ENCODE measurements around the gene PSMD9. TPM values are rescaled to one million over a fixed set of nuclear protein-coding genes. Genes with fewer than 3 reads are reported as not detected.
A peak's percentile ranks its signal among the peaks of the same experiment; 100 is the strongest.
"Not testable (repeated sequence)": the region's sequence is repeated elsewhere in the genome, so short reads cannot be mapped to it uniquely, and the experiment has no call there.

Gene PSMD9, protein sequence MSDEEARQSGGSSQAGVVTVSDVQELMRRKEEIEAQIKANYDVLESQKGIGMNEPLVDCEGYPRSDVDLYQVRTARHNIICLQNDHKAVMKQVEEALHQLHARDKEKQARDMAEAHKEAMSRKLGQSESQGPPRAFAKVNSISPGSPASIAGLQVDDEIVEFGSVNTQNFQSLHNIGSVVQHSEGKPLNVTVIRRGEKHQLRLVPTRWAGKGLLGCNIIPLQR
- total RNA-seq: 48.5 and 131 TPM in 2 replicates

DNA sequence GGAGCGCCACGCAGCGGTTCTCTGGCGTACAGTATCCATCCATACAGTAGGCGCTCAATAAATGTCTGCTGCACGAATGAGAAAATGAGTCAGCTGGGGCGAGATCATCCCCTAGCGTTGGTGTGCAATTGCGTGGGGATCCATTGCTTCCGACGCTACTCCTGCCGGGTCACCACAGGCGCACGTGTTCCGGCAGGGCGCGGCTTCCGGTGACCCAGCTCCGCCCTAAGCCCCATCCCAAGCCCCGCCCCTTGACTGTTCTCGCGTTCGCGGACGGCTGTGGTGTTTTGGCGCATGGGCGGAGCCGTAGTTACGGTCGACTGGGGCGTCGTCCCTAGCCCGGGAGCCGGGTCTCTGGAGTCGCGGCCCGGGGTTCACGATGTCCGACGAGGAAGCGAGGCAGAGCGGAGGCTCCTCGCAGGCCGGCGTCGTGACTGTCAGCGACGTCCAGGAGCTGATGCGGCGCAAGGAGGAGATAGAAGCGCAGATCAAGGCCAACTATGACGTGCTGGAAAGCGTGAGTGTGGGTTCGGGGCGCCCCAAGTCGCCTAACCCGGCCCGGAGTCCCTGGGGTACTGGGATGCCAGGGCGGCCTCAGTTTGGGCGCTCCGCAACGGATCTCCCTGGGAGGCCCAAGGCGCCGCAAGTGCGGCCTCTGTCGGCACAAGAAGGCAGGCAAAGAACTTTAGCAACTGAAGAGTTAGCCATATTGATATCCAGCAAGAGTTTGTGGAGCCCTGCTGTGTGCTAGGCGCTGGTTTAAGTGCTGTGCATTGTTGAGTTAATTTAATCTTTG is at the start of gene PSMD9:
TSS of gene PSMD9 (plus strand) at position 313 of the 796 bp plus-strand sequence. CDS start at position 380, 67 bp downstream.
- DNase-seq: peak; percentile 98

DNA sequence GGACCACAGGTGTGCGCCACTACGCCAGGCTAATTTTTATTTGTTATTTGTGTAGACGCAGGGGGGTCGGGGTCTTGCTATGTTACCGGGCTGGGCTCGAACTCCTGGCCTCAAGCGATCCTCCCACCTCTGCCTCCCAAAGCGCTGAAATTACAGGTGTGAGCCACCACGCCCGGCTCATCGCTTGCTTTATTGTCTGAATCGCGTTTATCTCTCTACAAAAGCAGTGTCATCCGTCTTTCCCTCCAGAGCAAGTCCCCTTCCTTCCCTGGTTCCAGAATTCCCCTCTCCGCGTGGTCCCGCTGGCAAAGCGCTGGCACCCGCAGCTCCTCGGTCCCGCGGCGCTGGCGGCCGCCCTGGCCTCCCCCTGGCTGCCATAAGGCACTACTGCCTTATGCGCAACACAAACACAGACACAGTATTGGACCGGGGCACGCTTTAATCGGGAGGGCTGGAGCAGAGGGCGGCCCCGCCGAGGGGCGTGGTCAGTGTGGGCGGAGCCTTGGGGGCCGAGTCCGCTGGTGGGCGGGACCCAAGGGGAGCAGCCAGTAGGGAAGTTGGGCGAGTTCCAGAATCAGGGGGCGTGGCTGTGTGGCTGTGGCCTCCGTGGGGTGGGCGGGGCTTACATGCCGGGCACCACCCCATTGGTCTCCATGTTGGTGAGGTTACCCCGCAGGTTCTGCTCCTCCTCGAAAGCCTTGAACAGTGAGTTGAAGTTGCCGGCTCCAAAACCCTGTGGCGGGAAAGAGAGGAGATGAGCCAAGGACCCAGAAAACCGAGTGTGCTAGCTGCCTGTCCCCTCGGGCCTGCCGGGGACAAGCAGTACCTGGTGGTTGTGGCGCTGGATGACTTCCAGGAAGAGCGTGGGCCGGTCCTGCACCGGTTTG is 49.2 kb upstream of the PSMD9 start:
- DNase-seq: peak; percentile 99

- DNase-seq: no peak
Observed at GRCh38 chr12:121839993-121840761, 48.4 kb upstream of the PSMD9 start.

DNA sequence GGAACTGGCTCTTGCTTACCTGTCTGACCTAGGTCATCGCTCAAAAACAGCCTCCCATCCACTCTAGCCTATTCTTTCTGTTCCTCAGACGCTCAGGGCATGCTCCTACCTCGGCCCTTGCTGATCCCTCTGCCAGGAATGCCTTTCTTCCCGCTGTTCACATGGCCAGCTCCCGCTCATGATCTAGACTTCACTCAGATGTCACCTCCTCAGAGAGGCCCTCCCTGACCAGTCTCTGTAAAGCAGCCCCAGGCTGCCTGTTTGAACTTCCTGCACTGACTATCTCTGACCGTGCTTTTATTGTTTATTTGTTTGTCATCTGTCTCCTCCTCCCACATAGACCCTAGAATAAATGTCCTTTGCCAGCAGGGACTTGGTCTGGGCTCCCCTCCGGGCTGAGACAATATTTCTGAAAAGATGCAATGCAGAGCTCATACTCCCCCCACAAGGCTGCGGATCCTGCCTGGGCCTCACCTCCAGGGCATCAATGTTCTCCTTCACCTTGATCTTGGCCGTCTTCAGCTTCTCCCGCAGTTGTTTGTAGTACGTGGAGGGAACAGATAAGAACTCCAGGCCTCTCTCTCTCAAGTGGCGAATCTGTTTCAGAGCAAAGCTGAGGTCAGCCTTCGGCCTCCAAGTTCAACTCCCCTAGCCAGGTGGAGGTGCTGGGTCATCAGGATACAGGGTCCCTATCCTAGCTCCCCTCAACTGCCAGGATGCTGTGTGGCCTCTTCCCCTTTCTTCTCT is 45.2 kb upstream of the PSMD9 start:
- no peak for DNase-seq

- DNase-seq: no peak
Observed at GRCh38 chr12:121845701-121846100, 42.9 kb upstream of the PSMD9 start.

DNA sequence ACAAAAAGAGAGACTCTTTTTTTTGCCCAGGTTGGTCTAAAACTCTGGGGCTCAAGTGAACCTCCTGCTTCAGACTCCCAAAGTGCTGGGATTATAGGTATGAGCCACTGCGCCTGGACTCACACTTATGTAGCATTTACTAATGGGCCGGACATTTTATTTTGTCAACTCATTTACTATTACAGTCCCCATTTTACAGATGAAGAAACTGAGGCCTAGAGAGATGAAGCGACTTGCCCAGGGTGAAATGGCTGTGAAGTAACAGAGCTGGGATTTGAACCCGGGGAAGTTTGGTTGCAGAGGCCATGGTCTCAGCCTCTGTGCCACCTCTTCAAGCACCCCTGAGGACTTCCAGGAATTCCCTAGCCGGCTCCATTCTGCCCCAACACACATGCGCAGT is 39.4 kb upstream of the PSMD9 start:
- no peak for DNase-seq

GRCh38 chr12:121849665-121850064 is 38.9 kb upstream of the PSMD9 start:
- no peak for DNase-seq

GRCh38 chr12:121852392-121852791 is 36.2 kb upstream of the PSMD9 start:
- DNase-seq: not testable (repeated sequence)

GRCh38 chr12:121857322-121858246 is 31.0 kb upstream of the PSMD9 start:
- DNase-seq: no peak

DNA sequence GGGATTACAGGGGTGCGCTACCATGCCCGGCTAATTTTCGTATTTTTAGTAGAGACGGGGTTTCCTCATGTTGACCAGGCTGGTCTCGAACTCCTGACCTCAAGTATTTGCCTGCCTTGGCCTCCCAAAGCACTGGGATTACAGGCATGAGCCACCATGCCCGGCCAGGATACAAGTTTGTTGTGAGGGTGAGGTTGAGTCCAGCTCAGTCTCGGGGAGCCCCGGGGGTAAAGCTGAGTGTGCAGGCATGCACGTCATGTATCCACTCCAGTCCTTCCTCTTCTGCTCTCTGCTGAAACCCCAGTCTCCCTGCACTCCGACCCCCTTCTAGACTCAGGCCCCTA is 30.3 kb upstream of the PSMD9 start:
- no peak for DNase-seq

DNA sequence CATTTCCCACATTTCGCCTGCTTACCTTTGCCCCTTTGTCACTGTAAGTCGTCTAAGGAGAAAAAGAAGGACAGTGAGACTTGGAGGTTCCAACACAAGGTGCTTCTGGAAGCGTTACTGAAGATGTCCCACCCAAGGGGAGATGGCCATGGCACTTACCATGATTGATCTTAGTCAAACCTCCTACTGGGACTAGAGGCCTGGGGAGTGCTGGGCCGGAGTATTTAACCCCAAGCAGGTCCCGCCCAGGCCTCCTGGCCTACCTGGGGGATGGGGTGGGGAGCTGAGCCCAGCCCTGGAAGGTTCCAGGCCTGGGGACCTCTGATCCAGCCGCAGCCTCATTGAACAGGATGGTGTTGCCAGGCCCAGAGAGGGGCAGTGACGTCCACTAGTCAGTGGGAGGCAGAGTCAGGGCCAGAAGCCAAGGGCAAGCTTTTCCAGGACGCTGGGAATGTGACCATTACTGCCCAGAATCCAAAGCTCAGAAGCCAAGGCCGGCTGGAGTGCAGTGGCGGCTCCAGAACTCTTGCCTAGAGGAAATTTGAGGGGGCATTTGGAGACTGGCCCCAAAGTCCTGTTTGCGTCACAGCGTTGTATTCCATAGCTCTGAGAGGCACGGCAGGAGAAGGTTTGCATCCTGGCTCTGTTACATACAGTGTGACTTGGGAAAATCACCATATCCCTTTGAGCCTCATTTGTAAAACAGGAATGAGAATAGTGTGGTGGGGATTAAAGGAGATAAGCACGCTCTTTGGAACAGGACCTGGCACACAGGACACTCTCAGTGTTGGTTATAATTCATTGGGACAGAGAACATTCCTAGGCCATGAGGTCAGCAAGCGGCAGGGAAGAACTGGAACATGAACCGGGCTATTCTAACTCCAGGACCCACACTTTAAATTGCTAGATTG is 29.7 kb upstream of the PSMD9 start, which contains the start of gene HPD:
TSS of gene HPD (minus strand) at position 198 of the 911 bp plus-strand sequence. CDS start at position 162, 36 bp downstream.
- peak; percentile 18 for DNase-seq

DNA sequence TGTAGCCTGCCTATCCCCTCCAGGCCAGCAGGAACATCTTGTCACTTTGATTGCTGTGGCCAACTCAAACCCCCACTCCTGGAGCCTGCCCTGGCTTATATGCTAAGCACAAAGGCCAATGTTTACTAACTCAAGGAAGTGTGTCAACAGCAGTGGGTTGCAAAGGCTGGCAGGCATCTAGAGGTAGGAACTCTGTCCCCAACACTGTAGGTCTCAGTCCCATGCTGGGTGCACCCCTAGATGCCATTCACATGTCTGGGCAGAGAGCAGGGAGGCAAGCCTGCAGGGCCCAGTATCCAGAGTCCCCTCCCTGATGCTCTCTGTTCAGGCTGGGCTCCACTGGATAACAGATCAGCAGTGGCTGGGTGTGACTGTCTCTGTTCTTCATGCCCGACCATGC is 28.3 kb upstream of the PSMD9 start:
- no peak for DNase-seq

DNA sequence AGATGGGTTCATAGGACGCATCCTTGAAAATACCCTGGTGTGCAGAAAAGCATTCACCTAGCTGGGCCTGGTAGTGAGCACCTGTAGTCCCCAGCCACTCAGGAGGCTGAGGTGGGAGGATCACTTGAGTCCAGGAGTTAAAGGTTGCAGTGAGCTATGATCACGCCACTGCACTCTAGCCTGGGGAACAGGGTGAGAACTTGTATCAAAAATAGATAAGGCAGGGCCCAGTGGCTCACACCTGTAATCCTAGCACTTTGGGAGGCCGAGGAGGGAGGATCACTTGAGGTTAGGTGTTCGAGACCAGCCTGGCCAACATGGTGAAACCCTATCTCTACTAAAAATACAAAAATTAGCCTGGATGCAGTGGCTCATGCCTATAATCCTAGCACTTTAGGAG is 27.9 kb upstream of the PSMD9 start:
- not testable (repeated sequence) for DNase-seq

- no peak for DNase-seq
Observed at GRCh38 chr12:121861636-121862254, 26.8 kb upstream of the PSMD9 start.

GRCh38 chr12:121866331-121866730 is 22.3 kb upstream of the PSMD9 start:
- DNase-seq: no peak

DNA sequence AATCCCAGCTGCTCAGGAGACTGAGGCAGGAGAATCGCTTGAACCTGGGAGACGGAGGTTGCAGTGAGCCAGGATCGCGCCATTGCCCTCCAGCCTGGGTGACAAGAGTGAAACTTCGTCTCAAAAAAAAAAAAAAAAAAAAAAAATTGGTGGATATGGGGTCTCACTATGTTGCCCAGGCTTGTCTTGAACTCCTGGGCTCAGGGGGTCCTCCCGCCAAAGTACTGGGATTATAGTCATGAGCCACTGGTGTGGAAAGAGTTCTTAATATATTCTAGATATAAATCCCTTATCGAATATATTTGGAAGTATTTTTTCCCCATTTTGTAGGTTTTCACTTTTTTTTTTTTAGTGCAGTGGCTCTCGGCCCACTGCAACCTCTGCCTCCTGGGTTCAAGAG is 19.4 kb upstream of the PSMD9 start:
- not testable (repeated sequence) for DNase-seq

- no peak for DNase-seq
Observed at GRCh38 chr12:121871467-121871866, 17.1 kb upstream of the PSMD9 start.

- DNase-seq: peak; percentile 14
Observed at GRCh38 chr12:121872546-121873215, 15.9 kb upstream of the PSMD9 start.
